ENCODE measurements around the gene ADAMTS3. TPM values are rescaled to one million over a fixed set of nuclear protein-coding genes. Genes with fewer than 3 reads are reported as not detected.
"Not testable (repeated sequence)": the region's sequence is repeated elsewhere in the genome, so short reads cannot be mapped to it uniquely, and the experiment has no call there.

ADAMTS3 gene
- total RNA-seq, 5 donors from 2014 or later (not counting 1 experiment from before 2014, with no cell fraction given) = not detected

- CTCF ChIA-PET = no interaction called here
- WGBS (ENCODE audit: insufficient coverage) = 70% methylated on average over 2 of the region's 5 CpGs
- no peak overlapping the region for H3K27ac ChIP-seq (ENCODE audit: low read length)
Observed at GRCh38 chr4:72430988-72431387, 138.0 kb downstream of the ADAMTS3 start.

GRCh38 chr4:72430050-72430449 is 139.0 kb downstream of the ADAMTS3 start:
- no peaks in the 10 kb centered on the region for H3K36me3 Mint-ChIP-seq
- DNase-seq (no peak), ATAC-seq (replicated peaks in 1 of 4) (no peak)
- H3K27ac ChIP-seq (ENCODE audit: low read length) = no peak overlapping the region
- H3K4me1 ChIP-seq (ENCODE audit: control insufficient read depth in 1 of 2, extremely low read depth in 1 of 2, insufficient read depth in 2 of 2, low read length in 2 of 2) = no peaks in the 10 kb centered on the region
- H3K27ac Mint-ChIP-seq = no peak overlapping the region
- ChIA-PET POLR2A (no interaction called here), CTCF (no interaction called here)
- no peaks in the 10 kb centered on the region for H3K27me3 ChIP-seq (replicated peaks in 1 of 2; ENCODE audit: control insufficient read depth in 2 of 2, extremely low read depth in 1 of 2, insufficient read depth in 2 of 2, low read length in 1 of 2)
- H3K9me3 Mint-ChIP-seq = peaks cover 0 to 4% (median 0%) of the 10 kb centered on the region in 3 donors
- no peaks in the 10 kb centered on the region for H3K36me3 ChIP-seq (ENCODE audit: control insufficient read depth in 2 of 2, extremely low read depth in 1 of 2, insufficient read depth in 1 of 2, low read length in 1 of 2)
- no peak overlapping the region for H3K4me3 Mint-ChIP-seq
- H3K4me1 Mint-ChIP-seq = no peaks in the 10 kb centered on the region
- H3K4me3 ChIP-seq (ENCODE audit: control insufficient read depth in 1 of 2, extremely low read depth in 1 of 2, low read length in 1 of 2) = no peak overlapping the region
- no peaks in the 10 kb centered on the region for H3K9me3 ChIP-seq
- H3K27me3 Mint-ChIP-seq = no peaks in the 10 kb centered on the region

More at GRCh38 chr4:72430988-72431387, 138.0 kb downstream of the ADAMTS3 start:
- POLR2A ChIA-PET = no interaction called here
- Mint-ChIP-seq H3K9me3 (peaks cover 0 to 4% (median 3%) of the 10 kb centered on the region in 3 donors), H3K36me3 (no peaks in the 10 kb centered on the region), H3K27ac (no peak overlapping the region), H3K4me1 (no peaks in the 10 kb centered on the region), H3K27me3 (no peaks in the 10 kb centered on the region), H3K4me3 (no peak overlapping the region)
- Histone ChIP-seq H3K27me3 (replicated peaks in 1 of 2; ENCODE audit: control insufficient read depth in 2 of 2, extremely low read depth in 1 of 2, insufficient read depth in 2 of 2, low read length in 1 of 2) (no peaks in the 10 kb centered on the region), H3K4me3 (ENCODE audit: control insufficient read depth in 1 of 2, extremely low read depth in 1 of 2, low read length in 1 of 2) (no peak overlapping the region), H3K4me1 (ENCODE audit: control insufficient read depth in 1 of 2, extremely low read depth in 1 of 2, insufficient read depth in 2 of 2, low read length in 2 of 2) (no peaks in the 10 kb centered on the region), H3K9me3 (no peaks in the 10 kb centered on the region), H3K36me3 (ENCODE audit: control insufficient read depth in 2 of 2, extremely low read depth in 1 of 2, insufficient read depth in 1 of 2, low read length in 1 of 2) (no peaks in the 10 kb centered on the region)
- no peak for DNase-seq
- no peak for ATAC-seq (replicated peaks in 1 of 4)

- no peak overlapping the region for H3K4me3 Mint-ChIP-seq
- ChIA-PET CTCF (no interaction called here), POLR2A (no interaction called here)
- H3K36me3 Mint-ChIP-seq = no peaks in the 10 kb centered on the region
- no peak for ATAC-seq (replicated peaks in 1 of 4)
- H3K9me3 ChIP-seq = no peaks in the 10 kb centered on the region
- H3K9me3 Mint-ChIP-seq = peaks cover 0 to 4% (median 0%) of the 10 kb centered on the region in 3 donors
- H3K27me3 Mint-ChIP-seq = no peaks in the 10 kb centered on the region
- no peak for DNase-seq
- no peak overlapping the region for H3K27ac ChIP-seq (ENCODE audit: low read length)
- H3K27me3 ChIP-seq (replicated peaks in 1 of 2; ENCODE audit: control insufficient read depth in 2 of 2, extremely low read depth in 1 of 2, insufficient read depth in 2 of 2, low read length in 1 of 2) = no peaks in the 10 kb centered on the region
- H3K27ac Mint-ChIP-seq = no peak overlapping the region
- no peak overlapping the region for H3K4me3 ChIP-seq (ENCODE audit: control insufficient read depth in 1 of 2, extremely low read depth in 1 of 2, low read length in 1 of 2)
- H3K4me1 Mint-ChIP-seq = no peaks in the 10 kb centered on the region
- H3K4me1 ChIP-seq (ENCODE audit: control insufficient read depth in 1 of 2, extremely low read depth in 1 of 2, insufficient read depth in 2 of 2, low read length in 2 of 2) = no peaks in the 10 kb centered on the region
- no peaks in the 10 kb centered on the region for H3K36me3 ChIP-seq (ENCODE audit: control insufficient read depth in 2 of 2, extremely low read depth in 1 of 2, insufficient read depth in 1 of 2, low read length in 1 of 2)
- no CpG with 5 or more reads among the region's 4 CpGs for WGBS (ENCODE audit: insufficient coverage)
Observed at GRCh38 chr4:72429397-72429889, 139.6 kb downstream of the ADAMTS3 start.

GRCh38 chr4:72427057-72427456 is 142.0 kb downstream of the ADAMTS3 start:
- DNase-seq = no peak
- ChIA-PET CTCF (no interaction called here), POLR2A (no interaction called here)
- Histone ChIP-seq H3K4me3 (ENCODE audit: control insufficient read depth in 1 of 2, extremely low read depth in 1 of 2, low read length in 1 of 2) (no peak overlapping the region), H3K27me3 (replicated peaks in 1 of 2; ENCODE audit: control insufficient read depth in 2 of 2, extremely low read depth in 1 of 2, insufficient read depth in 2 of 2, low read length in 1 of 2) (no peaks in the 10 kb centered on the region), H3K27ac (ENCODE audit: low read length) (no peak overlapping the region), H3K4me1 (ENCODE audit: control insufficient read depth in 1 of 2, extremely low read depth in 1 of 2, insufficient read depth in 2 of 2, low read length in 2 of 2) (no peaks in the 10 kb centered on the region), H3K36me3 (ENCODE audit: control insufficient read depth in 2 of 2, extremely low read depth in 1 of 2, insufficient read depth in 1 of 2, low read length in 1 of 2) (no peaks in the 10 kb centered on the region), H3K9me3 (no peaks in the 10 kb centered on the region)
- Mint-ChIP-seq H3K36me3 (no peaks in the 10 kb centered on the region), H3K9me3 (peaks cover 0 to 4% (median 0%) of the 10 kb centered on the region in 3 donors), H3K4me1 (no peaks in the 10 kb centered on the region), H3K27ac (no peak overlapping the region), H3K4me3 (no peak overlapping the region), H3K27me3 (no peaks in the 10 kb centered on the region)
- ATAC-seq (replicated peaks in 1 of 4) = no peak

GRCh38 chr4:72425908-72426307 is 143.1 kb downstream of the ADAMTS3 start:
- H3K27ac ChIP-seq (ENCODE audit: low read length); H3K36me3 ChIP-seq (ENCODE audit: control insufficient read depth in 2 of 2, extremely low read depth in 1 of 2, insufficient read depth in 1 of 2, low read length in 1 of 2); H3K27me3 Mint-ChIP-seq; CTCF ChIA-PET; ATAC-seq (replicated peaks in 1 of 4); H3K27ac Mint-ChIP-seq; H3K36me3 Mint-ChIP-seq; H3K9me3 Mint-ChIP-seq; H3K27me3 ChIP-seq (replicated peaks in 1 of 2; ENCODE audit: control insufficient read depth in 2 of 2, extremely low read depth in 1 of 2, insufficient read depth in 2 of 2, low read length in 1 of 2); POLR2A ChIA-PET; H3K9me3 ChIP-seq; DNase-seq; H3K4me3 Mint-ChIP-seq; H3K4me1 Mint-ChIP-seq; H3K4me1 ChIP-seq (ENCODE audit: control insufficient read depth in 1 of 2, extremely low read depth in 1 of 2, insufficient read depth in 2 of 2, low read length in 2 of 2); H3K4me3 ChIP-seq (ENCODE audit: control insufficient read depth in 1 of 2, extremely low read depth in 1 of 2, low read length in 1 of 2): not testable (repeated sequence)

- 60% methylated on average over 2 of the region's 4 CpGs for WGBS (ENCODE audit: insufficient coverage)
- H3K9me3 Mint-ChIP-seq = peaks cover 0 to 4% (median 0%) of the 10 kb centered on the region in 3 donors
- H3K4me1 Mint-ChIP-seq = no peaks in the 10 kb centered on the region
- H3K4me3 Mint-ChIP-seq = no peak overlapping the region
- ChIA-PET POLR2A (no interaction called here), CTCF (no interaction called here)
- no peaks in the 10 kb centered on the region for H3K9me3 ChIP-seq
- no peak for ATAC-seq (replicated peaks in 1 of 4)
- H3K36me3 Mint-ChIP-seq = no peaks in the 10 kb centered on the region
- H3K4me3 ChIP-seq (ENCODE audit: control insufficient read depth in 1 of 2, extremely low read depth in 1 of 2, low read length in 1 of 2) = no peak overlapping the region
- no peak for DNase-seq
- no peaks in the 10 kb centered on the region for H3K4me1 ChIP-seq (ENCODE audit: control insufficient read depth in 1 of 2, extremely low read depth in 1 of 2, insufficient read depth in 2 of 2, low read length in 2 of 2)
- H3K36me3 ChIP-seq (ENCODE audit: control insufficient read depth in 2 of 2, extremely low read depth in 1 of 2, insufficient read depth in 1 of 2, low read length in 1 of 2) = no peaks in the 10 kb centered on the region
- no peak overlapping the region for H3K27ac ChIP-seq (ENCODE audit: low read length)
- no peaks in the 10 kb centered on the region for H3K27me3 Mint-ChIP-seq
- H3K27ac Mint-ChIP-seq = no peak overlapping the region
- no peaks in the 10 kb centered on the region for H3K27me3 ChIP-seq (replicated peaks in 1 of 2; ENCODE audit: control insufficient read depth in 2 of 2, extremely low read depth in 1 of 2, insufficient read depth in 2 of 2, low read length in 1 of 2)
Observed at GRCh38 chr4:72424006-72424405, 145.0 kb downstream of the ADAMTS3 start.

- Mint-ChIP-seq H3K27ac (no peak overlapping the region), H3K27me3 (no peaks in the 10 kb centered on the region), H3K9me3 (peaks cover 0 to 6% (median 0%) of the 10 kb centered on the region in 3 donors), H3K4me3 (no peak overlapping the region), H3K4me1 (no peaks in the 10 kb centered on the region), H3K36me3 (no peaks in the 10 kb centered on the region)
- no CpG with 5 or more reads among the region's 2 CpGs for WGBS (ENCODE audit: insufficient coverage)
- H3K4me3 ChIP-seq (ENCODE audit: control insufficient read depth in 1 of 2, extremely low read depth in 1 of 2, low read length in 1 of 2) = no peak overlapping the region
- no peak for ATAC-seq (replicated peaks in 1 of 4)
- no peaks in the 10 kb centered on the region for H3K9me3 ChIP-seq
- ChIA-PET POLR2A (no interaction called here), CTCF (no interaction called here)
- H3K4me1 ChIP-seq (ENCODE audit: control insufficient read depth in 1 of 2, extremely low read depth in 1 of 2, insufficient read depth in 2 of 2, low read length in 2 of 2) = no peaks in the 10 kb centered on the region
- H3K27ac ChIP-seq (ENCODE audit: low read length) = no peak overlapping the region
- no peaks in the 10 kb centered on the region for H3K36me3 ChIP-seq (ENCODE audit: control insufficient read depth in 2 of 2, extremely low read depth in 1 of 2, insufficient read depth in 1 of 2, low read length in 1 of 2)
- DNase-seq = no peak
- no peaks in the 10 kb centered on the region for H3K27me3 ChIP-seq (replicated peaks in 1 of 2; ENCODE audit: control insufficient read depth in 2 of 2, extremely low read depth in 1 of 2, insufficient read depth in 2 of 2, low read length in 1 of 2)
Observed at GRCh38 chr4:72422416-72422815, 146.6 kb downstream of the ADAMTS3 start.

All from T-cell (primary cell).